Gastrocnemius medialis (tissue), 4 donors: Measurements from ENCODE around the gene CBY1.

Experiments
- CTCF ChIP-seq, 5 experiments: fragments of 450-650 bp in 3 of 5; fragments of 200-600 bp in 2 of 5; sonication (generic) in 2 of 5; IDR thresholded peaks in 4 of 5; conservative IDR thresholded peaks in 1 of 5; 1 replicate in 4 of 5; 2 replicates in 1 of 5; pipeline ENCODE4 v1.5.1; 2016 to 2019; ENCODE audit warnings: antibody characterized with exemption in 5 of 5, mild to moderate bottlenecking in 3 of 5, moderate library complexity in 3 of 5
- POLR2A ChIP-seq, 2 donors: fragments of 450-650 bp; IDR thresholded peaks; one replicate each; pipeline ENCODE4 v1.6.1; 2017; ENCODE audit warnings: antibody characterized with exemption in 2 of 2, mild to moderate bottlenecking in 2 of 2, moderate library complexity in 2 of 2

GRCh38 chr22:38610234-38610633 is 46.2 kb upstream of the CBY1 start:
- TF ChIP-seq POLR2A (IDR thresholded peaks at IDR 0.05) (no peak), CTCF (IDR thresholded peaks at IDR 0.05 in 4 of 5, conservative IDR thresholded peaks at IDR 0.05 in 1 of 5) (no peak)
